CD4-positive, alpha-beta T cell (primary cell): ENCODE measurements around the gene BARX1. TPM values are rescaled to one million over a fixed set of nuclear protein-coding genes. Genes with fewer than 3 reads are reported as not detected.

Source experiments
- ATAC-seq: fragments of 200-7000 bp; cut with Tn5 transposase; one replicate; pipeline ENCODE4 v1.10.0; 2022; ENCODE audit warnings: mild to moderate bottlenecking; ENCODE audit not compliant: poor library complexity
- CTCF ChIA-PET: fragments of 350-600 bp; sonication (Branson Sonifier 250); formaldehyde crosslinking; loops from one replicate; lab custom pipeline; 2021; ENCODE audit warnings: antibody characterized with exemption, inconsistent platforms; lab: Charles Lee
- POLR2A ChIA-PET: fragments of 350-600 bp; sonication (Branson Sonifier 250); formaldehyde crosslinking; loops from one replicate; lab custom pipeline; 2021; ENCODE audit warnings: antibody characterized with exemption, inconsistent platforms; lab: Charles Lee
- DNase-seq, 14 experiments: peaks; one replicate each; pipeline ENCODE4 v3.0.0-alpha.2; 2013 to 2020; ENCODE audit warnings: mixed read lengths in 2 of 14
- H3K27ac ChIP-seq, 2 donors: one replicate each; pipeline versions ENCODE4 v1.5.1 to v1.7.0; 2013; ENCODE audit warnings: low read length in 2 of 2, low read depth in 1 of 2, mild to moderate bottlenecking in 1 of 2
- H3K27me3 ChIP-seq, 2 experiments: 1 replicate in 1 of 2; 2 replicates in 1 of 2; pipeline versions ENCODE4 v1.6.1 to v1.7.0; 2013; ENCODE audit warnings: low read length in 2 of 2, control low read depth in 1 of 2, mild to moderate bottlenecking in 1 of 2, moderate library complexity in 1 of 2; ENCODE audit not compliant: insufficient read depth in 2 of 2, control insufficient read depth in 1 of 2
- H3K36me3 ChIP-seq: one replicate; pipeline ENCODE4 v1.6.1; 2013; ENCODE audit warnings: low read length, control low read depth; ENCODE audit not compliant: insufficient read depth
- H3K4me1 ChIP-seq: one replicate; pipeline ENCODE4 v1.6.1; 2013; ENCODE audit warnings: low read length, control low read depth; ENCODE audit not compliant: insufficient read depth
- H3K4me3 ChIP-seq: one replicate; pipeline ENCODE4 v1.5.1; 2013; ENCODE audit warnings: mild to moderate bottlenecking, low read length, moderate library complexity
- H3K9me3 ChIP-seq, 2 experiments: 1 replicate in 1 of 2; 2 replicates in 1 of 2; pipeline versions ENCODE4 v1.6.1 to v1.7.0; 2013; ENCODE audit warnings: low read length in 2 of 2, mild to moderate bottlenecking in 2 of 2, control low read depth in 1 of 2, moderate library complexity in 1 of 2; ENCODE audit not compliant: control insufficient read depth in 1 of 2, insufficient read depth in 1 of 2
- H3K27ac Mint-ChIP-seq: one replicate; pipeline ENCODE4 v1.8.0; 2020; ENCODE audit warnings: mixed read lengths
- H3K27me3 Mint-ChIP-seq: one replicate; pipeline ENCODE4 v1.8.0; 2021; ENCODE audit warnings: mixed read lengths
- H3K36me3 Mint-ChIP-seq: one replicate; pipeline ENCODE4 v1.8.0; 2021; ENCODE audit warnings: low read depth, mixed read lengths
- H3K4me1 Mint-ChIP-seq: one replicate; pipeline ENCODE4 v1.8.0; 2021; ENCODE audit warnings: low read depth, mixed read lengths
- H3K4me3 Mint-ChIP-seq: one replicate; pipeline ENCODE4 v1.8.0; 2020; ENCODE audit warnings: mild to moderate bottlenecking, mixed read lengths
- H3K9me3 Mint-ChIP-seq: one replicate; pipeline ENCODE4 v1.8.0; 2020; ENCODE audit warnings: mixed read lengths
- CTCF ChIP-seq: fragments of 200-600 bp; IDR thresholded peaks from one replicate; pipeline ENCODE4 v1.8.0; 2022; ENCODE audit warnings: antibody characterized with exemption, mild to moderate bottlenecking
- intact Hi-C, 2 experiments: fragments of 100-400 bp; cut with DNase I in 1 of 2; cut with micrococcal nuclease in 1 of 2; formaldehyde crosslinking; loops; one replicate each; pipeline versions ENCODE4 v1.15.1 to v1.9.0; 2023 to 2025; cut with DNase I, micrococcal nuclease
- total RNA-seq, 174 experiments: library from RNA in 2 of 174; stranded (reverse) in 2 of 174; gene quantifications; one replicate each; pipeline ENCODE4 v1.2.3 and lab custom pipeline; 2021 to 2026

Gene BARX1
- total RNA-seq, 2 experiments from 2014 or later = 0.17 to 0.33 TPM

- H3K4me1 ChIP-seq = peaks cover 65% of the 10 kb centered on the region
- intact Hi-C loops = loop anchor here in 1 of 2 experiments (2.0 kb wide), 1 partner anchor 19 kb away; no protein-coding TSS in a partner anchor
- H3K9me3 ChIP-seq = peaks cover 0 to 52% of the 10 kb centered on the region in 2 experiments
Measured at GRCh38 chr9:93951655-93952118, 3.5 kb downstream of the BARX1 start.

GRCh38 chr9:93950619-93951601 is 4.2 kb downstream of the BARX1 start:
- peak in 1 of 14 experiments; percentile 9 for DNase-seq
- Histone ChIP-seq H3K27me3 (peaks cover 79 to 88% of the 10 kb centered on the region in 2 experiments), H3K4me3 (peak overlapping the region; percentile 59), H3K27ac (no peak overlapping the region), H3K4me1 (peaks cover 66% of the 10 kb centered on the region), H3K9me3 (peaks cover 0 to 49% of the 10 kb centered on the region in 2 experiments), H3K36me3 (no peaks in the 10 kb centered on the region)
- H3K9me3 Mint-ChIP-seq = no peaks in the 10 kb centered on the region
- ATAC-seq = no peak
- CTCF ChIA-PET = no interaction called here
- POLR2A ChIA-PET = no interaction called here
- TF ChIP-seq CTCF = no peak
- H3K27ac Mint-ChIP-seq = no peak overlapping the region
- H3K27me3 Mint-ChIP-seq = peaks cover 81% of the 10 kb centered on the region
- peaks cover 47% of the 10 kb centered on the region for H3K4me1 Mint-ChIP-seq
- intact Hi-C loops = no loop called here
- no peaks in the 10 kb centered on the region for H3K36me3 Mint-ChIP-seq
- H3K4me3 Mint-ChIP-seq = peak overlapping the region; percentile 74

More at GRCh38 chr9:93951655-93952118, 3.5 kb downstream of the BARX1 start:
- Histone ChIP-seq H3K27me3 (peaks cover 81 to 87% of the 10 kb centered on the region in 2 experiments), H3K4me3 (peak overlapping the region; percentile 59), H3K36me3 (no peaks in the 10 kb centered on the region), H3K27ac (no peak overlapping the region)
- H3K36me3 Mint-ChIP-seq = no peaks in the 10 kb centered on the region
- ATAC-seq (peak; percentile 25), DNase-seq (no peak)
- peaks cover 41% of the 10 kb centered on the region for H3K4me1 Mint-ChIP-seq
- H3K4me3 Mint-ChIP-seq = peak overlapping the region; percentile 74
- H3K27ac Mint-ChIP-seq = no peak overlapping the region
- peaks cover 79% of the 10 kb centered on the region for H3K27me3 Mint-ChIP-seq
- no peak for TF ChIP-seq CTCF
- POLR2A ChIA-PET = no interaction called here
- H3K9me3 Mint-ChIP-seq = no peaks in the 10 kb centered on the region
- CTCF ChIA-PET = no interaction called here

GRCh38 chr9:93949694-93950449 is 5.3 kb downstream of the BARX1 start:
- no peak overlapping the region for H3K4me3 ChIP-seq
- H3K36me3 Mint-ChIP-seq = no peaks in the 10 kb centered on the region
- no peak for TF ChIP-seq CTCF
- no peaks in the 10 kb centered on the region for H3K9me3 Mint-ChIP-seq
- peaks cover 84% of the 10 kb centered on the region for H3K27me3 Mint-ChIP-seq
- ATAC-seq = no peak
- H3K27ac Mint-ChIP-seq = no peak overlapping the region
- H3K4me1 Mint-ChIP-seq = peaks cover 55% of the 10 kb centered on the region
- H3K9me3 ChIP-seq = peaks cover 0 to 43% of the 10 kb centered on the region in 2 experiments
- H3K4me1 ChIP-seq = peaks cover 63% of the 10 kb centered on the region
- peak overlapping the region; percentile 74 for H3K4me3 Mint-ChIP-seq
- ChIA-PET POLR2A (no interaction called here), CTCF (no interaction called here)
- H3K27me3 ChIP-seq = peaks cover 82 to 93% of the 10 kb centered on the region in 2 experiments
- H3K27ac ChIP-seq = no peak overlapping the region
- H3K36me3 ChIP-seq = no peaks in the 10 kb centered on the region
- DNase-seq = no peak
- intact Hi-C loops = no loop called here
